ENCODE measurements around the gene WNT5A.
"Not testable (repeated sequence)": the region's sequence is repeated elsewhere in the genome, so short reads cannot be mapped to it uniquely, and the experiment has no call there.

The WNT5A gene

GRCh38 chr3:55505102-55505501 is 18.0 kb upstream of the WNT5A start:
- not testable (repeated sequence) for DNase-seq

GRCh38 chr3:55501905-55502304 is 14.8 kb upstream of the WNT5A start:
- no peak for DNase-seq

GRCh38 chr3:55500555-55501330 is 13.6 kb upstream of the WNT5A start:
- DNase-seq: no peak

GRCh38 chr3:55498520-55498919 is 11.4 kb upstream of the WNT5A start:
- DNase-seq: no peak

GRCh38 chr3:55497250-55497649 is 10.1 kb upstream of the WNT5A start:
- DNase-seq: no peak

GRCh38 chr3:55494976-55495375 is 7.9 kb upstream of the WNT5A start:
- no peak for DNase-seq

GRCh38 chr3:55492976-55493375 is 5.9 kb upstream of the WNT5A start:
- no peak for DNase-seq

- no peak for DNase-seq
Observed at GRCh38 chr3:55491296-55491816, 4.2 kb upstream of the WNT5A start.

GRCh38 chr3:55490276-55490913 is 3.3 kb upstream of the WNT5A start:
- DNase-seq: no peak

GRCh38 chr3:55489798-55490132 is 2.7 kb upstream of the WNT5A start:
- no peak for DNase-seq

GRCh38 chr3:55488398-55489055 is 1.4 kb upstream of the WNT5A start:
- no peak for DNase-seq

- DNase-seq: no peak
Observed at GRCh38 chr3:55487381-55488241, 505 bp upstream of the WNT5A start.

GRCh38 chr3:55486101-55486856 is 827 bp downstream of the WNT5A start:
- no peak for DNase-seq

- peak; percentile 19 to 31 for DNase-seq
Observed at GRCh38 chr3:55484801-55485791, 2.0 kb downstream of the WNT5A start.

GRCh38 chr3:55484191-55484689 is 2.9 kb downstream of the WNT5A start:
- no peak for DNase-seq

- DNase-seq: no peak
Observed at GRCh38 chr3:55483196-55484095, 3.7 kb downstream of the WNT5A start.

GRCh38 chr3:55482496-55483195 is 4.5 kb downstream of the WNT5A start:
- DNase-seq: no peak

GRCh38 chr3:55481744-55482495 is 5.2 kb downstream of the WNT5A start:
- DNase-seq: no peak
